ENCODE measurements around the gene RAF1. TPM values are rescaled to one million over a fixed set of nuclear protein-coding genes. Genes with fewer than 3 reads are reported as not detected.

The RAF1 gene
- total RNA-seq, 4 donors from 2014 or later = 151 to 174 (median 163) TPM

GRCh38 chr3:12583280-12583679 is 80.6 kb downstream of the RAF1 start:
- no peak overlapping the region for H3K4me3 ChIP-seq (replicated peaks in 1 of 3)
- no peak overlapping the region for H3K27ac ChIP-seq
- no peaks in the 10 kb centered on the region for H3K9me3 ChIP-seq
- H3K4me1 ChIP-seq = peaks cover 32 to 35% of the 10 kb centered on the region in 2 donors
- no peak for DNase-seq
- TF ChIP-seq CTCF (IDR thresholded peaks at IDR 0.05) (no peak), POLR2A (IDR thresholded peaks at IDR 0.05) (no peak)
- peaks cover 56 to 57% of the 10 kb centered on the region in 2 donors for H3K36me3 ChIP-seq
- intact Hi-C loops (cut with DNase I) = no loop called here
- H3K27me3 ChIP-seq = no peaks in the 10 kb centered on the region

GRCh38 chr3:12582730-12583129 is 81.2 kb downstream of the RAF1 start:
- no peak overlapping the region for H3K27ac ChIP-seq
- H3K36me3 ChIP-seq = peaks cover 56 to 60% of the 10 kb centered on the region in 2 donors
- WGBS, 2 donors = 82 to 93% methylated on average over 4 of the region's 4 CpGs
- H3K4me3 ChIP-seq (replicated peaks in 1 of 3) = no peak overlapping the region
- H3K4me1 ChIP-seq = peaks cover 26 to 30% of the 10 kb centered on the region in 2 donors
- no peaks in the 10 kb centered on the region for H3K9me3 ChIP-seq
- no peak for TF ChIP-seq CTCF (IDR thresholded peaks at IDR 0.05)
- no peak for TF ChIP-seq POLR2A (IDR thresholded peaks at IDR 0.05)
- no peak for DNase-seq
- no peaks in the 10 kb centered on the region for H3K27me3 ChIP-seq
- intact Hi-C loops (cut with DNase I) = no loop called here

DNA sequence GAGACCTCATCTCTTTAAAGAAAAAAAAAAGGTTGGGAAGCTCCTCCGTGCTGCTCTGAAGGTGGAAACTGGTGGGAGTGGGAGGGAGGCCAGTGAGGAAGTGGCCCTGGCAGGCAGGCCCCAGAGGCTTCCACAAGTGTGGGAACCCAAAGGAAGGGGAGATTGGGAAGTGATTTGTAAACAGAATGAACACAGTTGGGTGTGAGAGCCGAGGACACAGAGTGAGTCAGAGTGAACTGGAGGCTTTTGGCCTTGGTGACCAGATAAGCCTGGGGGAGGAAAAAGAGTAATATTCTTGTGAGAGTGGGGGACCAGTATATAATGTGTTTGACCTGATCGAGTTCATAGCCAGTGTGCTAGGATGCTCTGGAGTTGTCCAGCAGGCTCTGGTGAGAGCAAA is 84.0 kb downstream of the RAF1 start:
- intact Hi-C loops (cut with DNase I) = no loop called here
- TF ChIP-seq CTCF (IDR thresholded peaks at IDR 0.05) (no peak), POLR2A (IDR thresholded peaks at IDR 0.05) (no peak)
- Histone ChIP-seq H3K27ac (no peak overlapping the region), H3K36me3 (peaks cover 69 to 79% of the 10 kb centered on the region in 2 donors), H3K27me3 (no peaks in the 10 kb centered on the region), H3K4me1 (peaks cover 0 to 2% of the 10 kb centered on the region in 2 donors), H3K4me3 (replicated peaks in 1 of 3) (no peak overlapping the region), H3K9me3 (no peaks in the 10 kb centered on the region)
- no peak for DNase-seq
- 59 to 71% methylated on average over 3 of the region's 3 CpGs for WGBS, 2 donors

DNA sequence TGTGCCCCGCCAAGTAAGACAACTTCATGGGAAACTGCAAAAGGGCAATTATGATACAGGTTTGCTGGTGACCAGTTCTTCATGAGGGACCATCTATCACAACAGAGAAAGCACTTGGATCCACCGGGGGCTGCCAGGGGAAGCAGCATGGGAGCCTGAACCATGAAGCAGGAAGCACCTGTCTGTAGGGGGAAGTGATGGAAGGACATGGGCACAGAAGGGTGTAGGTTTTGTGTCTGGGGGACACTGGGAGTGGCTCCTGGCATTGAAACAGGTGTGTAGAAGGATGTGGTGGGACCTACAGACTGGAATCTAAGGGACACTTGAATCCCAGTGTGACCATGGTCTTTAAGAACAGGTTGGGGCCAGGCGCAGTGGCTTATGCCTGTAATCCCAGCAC is 84.5 kb downstream of the RAF1 start:
- DNase-seq = no peak
- Histone ChIP-seq H3K27me3 (no peaks in the 10 kb centered on the region), H3K4me3 (replicated peaks in 1 of 3) (no peak overlapping the region), H3K9me3 (no peaks in the 10 kb centered on the region), H3K27ac (no peak overlapping the region), H3K36me3 (peaks cover 69 to 79% of the 10 kb centered on the region in 2 donors), H3K4me1 (no peaks in the 10 kb centered on the region)
- no peak for TF ChIP-seq CTCF (IDR thresholded peaks at IDR 0.05)
- TF ChIP-seq POLR2A (IDR thresholded peaks at IDR 0.05) = no peak
- intact Hi-C loops (cut with DNase I) = no loop called here
- 83 to 93% methylated on average over 3 of the region's 3 CpGs for WGBS, 2 donors

- H3K4me1 ChIP-seq = no peaks in the 10 kb centered on the region
- H3K36me3 ChIP-seq = peaks cover 69 to 79% of the 10 kb centered on the region in 2 donors
- H3K4me3 ChIP-seq (replicated peaks in 1 of 3) = no peak overlapping the region
- intact Hi-C loops (cut with DNase I) = no loop called here
- no peaks in the 10 kb centered on the region for H3K27me3 ChIP-seq
- no peaks in the 10 kb centered on the region for H3K9me3 ChIP-seq
- 89 to 97% methylated on average over 2 of the region's 2 CpGs for WGBS, 2 donors
- TF ChIP-seq CTCF (IDR thresholded peaks at IDR 0.05) = no peak
- no peak for TF ChIP-seq POLR2A (IDR thresholded peaks at IDR 0.05)
- no peak for DNase-seq
- H3K27ac ChIP-seq = no peak overlapping the region
Observed at GRCh38 chr3:12578742-12579141, 85.2 kb downstream of the RAF1 start.
